Measurements from ENCODE around the gene ZFAND3. TPM values are rescaled to one million over a fixed set of nuclear protein-coding genes. Genes with fewer than 3 reads are reported as not detected.

Gene ZFAND3
- polyA plus RNA-seq, 2 of the 4 experiments (the other 2 are of a cell fraction), result 12.0 to 50.0 TPM

DNA sequence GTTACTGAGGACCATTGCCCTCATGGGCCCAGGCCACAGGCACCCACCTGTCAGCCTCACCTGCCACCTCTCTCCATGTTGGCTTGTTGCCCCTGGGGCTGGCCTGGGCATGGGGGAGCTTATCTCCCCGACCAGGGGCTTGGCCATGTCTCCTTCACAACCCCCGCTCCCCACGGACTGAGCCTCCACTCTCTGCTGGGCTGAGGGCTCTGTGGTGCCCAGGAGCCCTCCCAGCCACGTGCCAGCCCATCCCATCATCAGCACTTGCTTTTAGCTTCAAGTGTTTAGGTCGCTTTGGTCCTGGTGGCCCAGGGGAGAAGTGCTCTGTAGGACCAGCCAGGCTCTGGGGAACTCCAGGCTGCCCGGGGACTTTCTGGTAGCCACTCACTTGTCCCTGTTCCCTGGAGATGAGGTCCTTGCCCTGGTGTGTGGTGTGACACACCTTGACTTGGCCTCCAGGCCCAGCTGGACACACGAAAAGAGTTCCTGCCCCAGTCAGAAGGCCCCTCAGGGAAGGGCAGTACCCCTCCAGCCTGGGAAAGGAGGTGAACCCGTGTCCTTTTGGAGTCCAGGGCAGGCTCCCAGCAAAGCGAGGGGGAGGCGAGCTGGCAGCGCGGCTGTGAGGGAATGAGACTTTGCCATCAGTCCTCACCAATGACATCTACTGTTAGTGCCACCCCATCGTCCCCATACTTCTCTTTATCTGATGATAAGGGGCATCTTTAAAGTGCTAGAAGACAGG lies 352.6 kb downstream of the ZFAND3 start:
- FAIRE-seq (no peak), ATAC-seq (no peak), DNase-seq (ENCODE audit: low read depth in 1 of 2, low spot score in 1 of 2) (no peak)
- Histone ChIP-seq H3K4me1 (no peaks in the 10 kb centered on the region), H3K9me3 (no peaks in the 10 kb centered on the region), H3K27ac (no peak overlapping the region), H3K4me3 (no peak overlapping the region), H3K4me2 (no peak overlapping the region)
- CTCF ChIA-PET, result no interaction called here
- POLR2A ChIA-PET, result no interaction called here
- WGBS (ENCODE audit: missing lambda C conversion rate), result 83% methylated on average over 9 of the region's 13 CpGs
- TF ChIP-seq HES2 (IDR thresholded peaks at IDR 0.05), result no peak
- TF ChIP-seq ESRRA (IDR thresholded peaks at IDR 0.05; ENCODE audit: borderline replicate concordance, low read length), result no peak
- no peak for TF ChIP-seq TFCP2L1 (CRISPR knock-in tag; IDR thresholded peaks at IDR 0.05)
- no peak for TF ChIP-seq ZC3H11A (IDR thresholded peaks at IDR 0.05)
- TF ChIP-seq ZSCAN20 (CRISPR knock-in tag; IDR thresholded peaks at IDR 0.05), result no peak

- FAIRE-seq, result no peak
- DNase-seq (ENCODE audit: low read depth in 1 of 2, low spot score in 1 of 2), result no peak
- Histone ChIP-seq H3K9me3 (no peaks in the 10 kb centered on the region), H3K27ac (no peak overlapping the region), H3K4me3 (no peak overlapping the region), H3K4me2 (no peak overlapping the region), H3K4me1 (no peaks in the 10 kb centered on the region)
- WGBS (ENCODE audit: missing lambda C conversion rate), result 54% methylated on average over 2 of the region's 15 CpGs
- TF ChIP-seq ELK1 (IDR thresholded peaks at IDR 0.05; ENCODE audit: low read depth, low read length), result no peak
- TF ChIP-seq CHD2 (IDR thresholded peaks at IDR 0.05; ENCODE audit: low read length, partially characterized antibody), result no peak
- no peak for TF ChIP-seq NFE2L2 (conservative IDR thresholded peaks at IDR 0.05; ENCODE audit: low read length)
- no peak for TF ChIP-seq CBX2 (IDR thresholded peaks at IDR 0.05; ENCODE audit: borderline replicate concordance, low read depth)
- ChIA-PET POLR2A (no interaction called here), CTCF (no interaction called here)
- ATAC-seq, result no peak
Measured at GRCh38 chr6:38172739-38173410, 353.3 kb downstream of the ZFAND3 start.

GRCh38 chr6:38173909-38174308 lies 354.4 kb downstream of the ZFAND3 start:
- ChIA-PET CTCF (interaction anchor here (0.5 to 0.6 kb wide), 2 partner anchors 469 to 483 kb away, joined by 3 read pairs; no protein-coding TSS in a partner anchor), POLR2A (interaction anchor here (0.5 kb wide), 1 partner anchor 66 kb away, joined by 5 read pairs; no protein-coding TSS in a partner anchor)
- Histone ChIP-seq H3K4me2 (no peak overlapping the region), H3K27ac (no peak overlapping the region), H3K4me1 (no peaks in the 10 kb centered on the region), H3K4me3 (no peak overlapping the region), H3K9me3 (no peaks in the 10 kb centered on the region)
- 93% methylated on average over 11 of the region's 11 CpGs for WGBS (ENCODE audit: missing lambda C conversion rate)
- no peak for ATAC-seq
- FAIRE-seq, result no peak
- no peak for DNase-seq (ENCODE audit: low read depth in 1 of 2, low spot score in 1 of 2)
- no peak for TF ChIP-seq ZFP36 (IDR thresholded peaks at IDR 0.05; ENCODE audit: borderline replicate concordance, partially characterized antibody)
- TF ChIP-seq USF2 (IDR thresholded peaks at IDR 0.05), result no peak

GRCh38 chr6:38174315-38174714 lies 354.8 kb downstream of the ZFAND3 start:
- TF ChIP-seq, protein P1, sequence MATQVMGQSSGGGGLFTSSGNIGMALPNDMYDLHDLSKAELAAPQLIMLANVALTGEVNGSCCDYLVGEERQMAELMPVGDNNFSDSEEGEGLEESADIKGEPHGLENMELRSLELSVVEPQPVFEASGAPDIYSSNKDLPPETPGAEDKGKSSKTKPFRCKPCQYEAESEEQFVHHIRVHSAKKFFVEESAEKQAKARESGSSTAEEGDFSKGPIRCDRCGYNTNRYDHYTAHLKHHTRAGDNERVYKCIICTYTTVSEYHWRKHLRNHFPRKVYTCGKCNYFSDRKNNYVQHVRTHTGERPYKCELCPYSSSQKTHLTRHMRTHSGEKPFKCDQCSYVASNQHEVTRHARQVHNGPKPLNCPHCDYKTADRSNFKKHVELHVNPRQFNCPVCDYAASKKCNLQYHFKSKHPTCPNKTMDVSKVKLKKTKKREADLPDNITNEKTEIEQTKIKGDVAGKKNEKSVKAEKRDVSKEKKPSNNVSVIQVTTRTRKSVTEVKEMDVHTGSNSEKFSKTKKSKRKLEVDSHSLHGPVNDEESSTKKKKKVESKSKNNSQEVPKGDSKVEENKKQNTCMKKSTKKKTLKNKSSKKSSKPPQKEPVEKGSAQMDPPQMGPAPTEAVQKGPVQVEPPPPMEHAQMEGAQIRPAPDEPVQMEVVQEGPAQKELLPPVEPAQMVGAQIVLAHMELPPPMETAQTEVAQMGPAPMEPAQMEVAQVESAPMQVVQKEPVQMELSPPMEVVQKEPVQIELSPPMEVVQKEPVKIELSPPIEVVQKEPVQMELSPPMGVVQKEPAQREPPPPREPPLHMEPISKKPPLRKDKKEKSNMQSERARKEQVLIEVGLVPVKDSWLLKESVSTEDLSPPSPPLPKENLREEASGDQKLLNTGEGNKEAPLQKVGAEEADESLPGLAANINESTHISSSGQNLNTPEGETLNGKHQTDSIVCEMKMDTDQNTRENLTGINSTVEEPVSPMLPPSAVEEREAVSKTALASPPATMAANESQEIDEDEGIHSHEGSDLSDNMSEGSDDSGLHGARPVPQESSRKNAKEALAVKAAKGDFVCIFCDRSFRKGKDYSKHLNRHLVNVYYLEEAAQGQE (IDR thresholded peaks at IDR 0.05), result no peak
- TF ChIP-seq CBX8 (IDR thresholded peaks at IDR 0.05), result no peak
- TF ChIP-seq, protein P2, sequence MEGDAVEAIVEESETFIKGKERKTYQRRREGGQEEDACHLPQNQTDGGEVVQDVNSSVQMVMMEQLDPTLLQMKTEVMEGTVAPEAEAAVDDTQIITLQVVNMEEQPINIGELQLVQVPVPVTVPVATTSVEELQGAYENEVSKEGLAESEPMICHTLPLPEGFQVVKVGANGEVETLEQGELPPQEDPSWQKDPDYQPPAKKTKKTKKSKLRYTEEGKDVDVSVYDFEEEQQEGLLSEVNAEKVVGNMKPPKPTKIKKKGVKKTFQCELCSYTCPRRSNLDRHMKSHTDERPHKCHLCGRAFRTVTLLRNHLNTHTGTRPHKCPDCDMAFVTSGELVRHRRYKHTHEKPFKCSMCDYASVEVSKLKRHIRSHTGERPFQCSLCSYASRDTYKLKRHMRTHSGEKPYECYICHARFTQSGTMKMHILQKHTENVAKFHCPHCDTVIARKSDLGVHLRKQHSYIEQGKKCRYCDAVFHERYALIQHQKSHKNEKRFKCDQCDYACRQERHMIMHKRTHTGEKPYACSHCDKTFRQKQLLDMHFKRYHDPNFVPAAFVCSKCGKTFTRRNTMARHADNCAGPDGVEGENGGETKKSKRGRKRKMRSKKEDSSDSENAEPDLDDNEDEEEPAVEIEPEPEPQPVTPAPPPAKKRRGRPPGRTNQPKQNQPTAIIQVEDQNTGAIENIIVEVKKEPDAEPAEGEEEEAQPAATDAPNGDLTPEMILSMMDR (IDR thresholded peaks at IDR 0.05), result no peak
- TF ChIP-seq RARB (CRISPR knock-in tag; IDR thresholded peaks at IDR 0.05), result no peak
- TF ChIP-seq HMGXB4 (CRISPR knock-in tag; IDR thresholded peaks at IDR 0.05; ENCODE audit: borderline replicate concordance), result no peak
- no peak for TF ChIP-seq EHF (CRISPR knock-in tag; IDR thresholded peaks at IDR 0.05)
- FAIRE-seq (no peak), ATAC-seq (no peak), DNase-seq (ENCODE audit: low read depth in 1 of 2, low spot score in 1 of 2) (no peak)
- Histone ChIP-seq H3K9me3 (no peaks in the 10 kb centered on the region), H3K4me3 (no peak overlapping the region), H3K27ac (no peak overlapping the region), H3K4me2 (no peak overlapping the region), H3K4me1 (no peaks in the 10 kb centered on the region)
- WGBS (ENCODE audit: missing lambda C conversion rate), result 81% methylated on average over 8 of the region's 8 CpGs
- ChIA-PET POLR2A (interaction anchor here (0.5 kb wide), 1 partner anchor 65 kb away, joined by 5 read pairs; no protein-coding TSS in a partner anchor), CTCF (interaction anchor here (0.6 kb wide), 1 partner anchor 483 kb away, joined by 3 read pairs; no protein-coding TSS in a partner anchor)

Measured in A549 (cell line).